DMS 273 treated with DMSO at 0.1 percent for 48 hours (cell line): ENCODE results near the gene ATP5PD.
A peak's percentile ranks its signal among the peaks of the same experiment; 100 is the strongest.
"Not testable (repeated sequence)": the region's sequence is repeated elsewhere in the genome, so short reads cannot be mapped to it uniquely, and the experiment has no call there.

Source experiments
- DNase-seq: peaks from one replicate; lab custom pipeline; 2025; lab: John Stamatoyannopoulos, UW

Gene ATP5PD

GRCh38 chr17:75051941-75052340, 5.2 kb upstream of the ATP5PD start:
- no peak for DNase-seq

- no peak for DNase-seq
These were observed 2.9 kb upstream of the ATP5PD start for GRCh38 chr17:75049706-75050105.

GRCh38 chr17:75049057-75049456, 2.3 kb upstream of the ATP5PD start:
- DNase-seq, result no peak

GRCh38 chr17:75048249-75048878, 1.6 kb upstream of the ATP5PD start:
- DNase-seq, result no peak

GRCh38 chr17:75047398-75048098, 779 bp upstream of the ATP5PD start:
- DNase-seq, result no peak

- not testable (repeated sequence) for DNase-seq
These were observed 793 bp downstream of the ATP5PD start for GRCh38 chr17:75045946-75046406.

GRCh38 chr17:75044716-75045115, 2.1 kb downstream of the ATP5PD start:
- DNase-seq, result no peak

GRCh38 chr17:75043789-75044188, 3.0 kb downstream of the ATP5PD start:
- not testable (repeated sequence) for DNase-seq

- no peak for DNase-seq
These were observed 5.0 kb downstream of the ATP5PD start for GRCh38 chr17:75041656-75042280.

GRCh38 chr17:75039238-75039637, 7.5 kb downstream of the ATP5PD start:
- no peak for DNase-seq

- DNase-seq, result no peak
These were observed 10.0 kb downstream of the ATP5PD start for GRCh38 chr17:75036643-75037268.

GRCh38 chr17:75034236-75034908, 12.4 kb downstream of the ATP5PD start:
- DNase-seq, result peak; percentile 83

- DNase-seq, result peak; percentile 88
These were observed 13.2 kb downstream of the ATP5PD start for GRCh38 chr17:75033346-75034235.

GRCh38 chr17:75032720-75033280, 14.0 kb downstream of the ATP5PD start:
- no peak for DNase-seq

- DNase-seq, result no peak
These were observed 14.6 kb downstream of the ATP5PD start for GRCh38 chr17:75031972-75032719.

- no peak for DNase-seq
These were observed 16.6 kb downstream of the ATP5PD start for GRCh38 chr17:75030161-75030560.

GRCh38 chr17:75026650-75027049, 20.1 kb downstream of the ATP5PD start:
- not testable (repeated sequence) for DNase-seq

GRCh38 chr17:75025398-75025734, 21.4 kb downstream of the ATP5PD start:
- DNase-seq, result not testable (repeated sequence)

GRCh38 chr17:75024686-75025397, 21.9 kb downstream of the ATP5PD start:
- DNase-seq, result no peak
